ENCODE results near the gene POLR1A.

The POLR1A gene

GRCh38 chr2:86025976-86026743 is 79.5 kb downstream of the POLR1A start:
- TF ChIP-seq CTCF (IDR thresholded peaks at IDR 0.05): no peak
- TF ChIP-seq ZFX (IDR thresholded peaks at IDR 0.05; ENCODE audit: borderline replicate concordance): no peak

DNA sequence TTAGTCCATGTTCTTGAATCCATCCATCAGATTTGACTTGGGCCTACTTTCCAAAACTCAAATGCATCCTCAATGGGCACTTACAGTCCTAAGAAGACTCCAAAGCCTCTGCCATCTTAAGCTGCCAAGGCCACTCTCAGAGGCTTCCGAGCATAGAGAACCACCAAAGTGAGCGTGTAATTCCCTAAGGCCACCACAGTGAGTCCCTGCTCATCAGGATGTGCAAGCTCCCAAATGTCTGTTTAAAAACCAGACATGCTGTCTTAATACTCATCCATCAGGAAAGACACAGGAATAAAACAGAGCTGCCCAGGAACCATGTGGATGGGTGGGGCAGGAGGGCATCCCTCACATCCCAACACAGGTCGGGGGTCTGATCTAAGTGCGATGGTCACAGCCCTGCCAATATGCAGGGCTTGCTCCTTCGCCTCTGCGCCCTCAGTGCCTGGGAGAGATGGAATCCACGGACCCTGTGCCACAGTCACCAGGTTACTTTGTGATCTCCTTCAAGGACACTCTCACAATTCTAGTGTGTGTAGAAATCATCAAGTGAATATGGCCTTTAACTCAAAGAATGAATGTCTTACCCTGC is 80.4 kb downstream of the POLR1A start:
- no peak overlapping the region for H3K27ac ChIP-seq
- TF ChIP-seq ZFX (IDR thresholded peaks at IDR 0.05; ENCODE audit: borderline replicate concordance) (no peak), CTCF (IDR thresholded peaks at IDR 0.05) (no peak)

More at GRCh38 chr2:86025976-86026743, 79.5 kb downstream of the POLR1A start:
- H3K27ac ChIP-seq: no peak overlapping the region

DNA sequence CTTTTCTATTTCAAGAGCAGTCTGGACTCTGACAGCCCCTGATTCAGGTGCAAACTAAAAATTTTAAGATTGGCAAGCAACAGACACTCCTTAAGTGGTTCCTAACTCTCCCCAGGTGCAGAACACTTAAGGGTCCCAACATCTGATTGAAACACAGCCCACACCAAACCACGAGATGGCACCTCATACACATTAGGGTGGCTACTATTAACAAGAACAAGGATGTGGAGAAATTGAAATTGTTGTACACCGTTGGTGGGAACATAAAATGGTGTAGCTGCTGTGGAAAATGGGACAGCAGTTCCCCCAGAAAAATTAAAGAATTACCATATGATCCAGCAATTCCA is 82.3 kb downstream of the POLR1A start:
- H3K27ac ChIP-seq: no peak overlapping the region
- no peak for TF ChIP-seq CTCF (IDR thresholded peaks at IDR 0.05)
- TF ChIP-seq ZFX (IDR thresholded peaks at IDR 0.05; ENCODE audit: borderline replicate concordance): no peak

GRCh38 chr2:86022661-86023365 is 82.9 kb downstream of the POLR1A start:
- TF ChIP-seq ZFX (IDR thresholded peaks at IDR 0.05; ENCODE audit: borderline replicate concordance): no peak
- TF ChIP-seq CTCF (IDR thresholded peaks at IDR 0.05): no peak
- no peak overlapping the region; the same call in 1 of the 2 replicates for H3K27ac ChIP-seq

DNA sequence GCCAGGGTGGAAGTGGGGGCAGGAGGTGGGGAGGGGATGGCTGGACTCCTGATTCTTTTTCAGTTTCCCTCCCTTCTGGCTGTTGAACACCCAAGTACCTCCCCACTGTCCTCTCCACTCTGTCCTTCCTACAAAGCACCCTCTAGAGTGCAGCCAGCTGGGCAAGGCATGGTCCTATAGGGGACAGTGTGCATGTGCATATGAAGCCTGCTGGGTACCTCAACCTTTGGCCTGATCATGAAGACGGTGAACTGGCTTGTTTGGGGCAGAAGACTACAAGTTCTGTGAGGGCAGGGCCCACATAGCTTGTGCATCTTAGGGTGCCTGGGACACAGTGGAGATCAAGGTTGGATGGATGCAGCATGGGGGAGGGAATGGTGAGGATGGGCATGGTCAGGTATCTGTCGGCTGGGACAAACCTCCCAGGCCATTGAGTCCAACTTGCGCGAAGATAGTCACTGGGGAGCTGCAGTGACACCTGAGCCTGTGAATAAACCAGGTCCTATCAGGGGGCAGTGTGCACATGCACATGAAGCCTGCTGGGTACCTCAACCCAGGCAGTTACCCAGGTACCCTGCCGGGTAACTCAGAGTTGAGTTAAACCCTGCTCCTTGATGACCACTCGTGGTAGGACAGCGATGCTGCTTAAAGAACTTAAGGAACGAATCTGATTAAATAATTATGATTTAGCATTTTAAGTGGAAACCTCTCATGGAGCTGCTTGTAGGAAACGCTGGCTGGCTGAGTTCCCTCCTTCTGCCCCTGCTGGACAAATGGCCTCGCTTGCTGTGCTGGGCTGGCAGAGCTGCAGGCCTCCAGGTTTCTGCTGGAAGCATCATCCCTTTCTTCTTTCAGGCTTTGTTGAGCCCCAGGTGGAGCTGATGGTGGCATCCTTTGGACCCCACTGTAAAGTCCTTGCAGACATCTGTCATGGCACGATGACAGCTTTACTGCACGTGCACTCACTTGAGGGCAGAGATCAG is 84.0 kb downstream of the POLR1A start:
- no peak for TF ChIP-seq ZFX (IDR thresholded peaks at IDR 0.05; ENCODE audit: borderline replicate concordance)
- no peak for TF ChIP-seq CTCF (IDR thresholded peaks at IDR 0.05)
- H3K27ac ChIP-seq: no peak overlapping the region

- H3K27ac ChIP-seq: no peak overlapping the region
- TF ChIP-seq CTCF (IDR thresholded peaks at IDR 0.05): no peak
- no peak for TF ChIP-seq ZFX (IDR thresholded peaks at IDR 0.05; ENCODE audit: borderline replicate concordance)
Observed at GRCh38 chr2:86020984-86021383, 84.7 kb downstream of the POLR1A start.

Data from 22Rv1 (cell line).